SH-SY5Y (cell line): Measurements from ENCODE around the gene ZFAND2B.

Experiments used
- GATA2 ChIP-seq: IDR thresholded peaks from 2 replicates; pipeline ENCODE4 v1.6.1; 2011; ENCODE audit warnings: mild to moderate bottlenecking, low read depth, low read length
- GATA3 ChIP-seq: IDR thresholded peaks from 2 replicates; pipeline ENCODE4 v1.6.1; 2011; ENCODE audit warnings: low read depth, mild to moderate bottlenecking, low read length, moderate library complexity

- TF ChIP-seq GATA3 (no peak), GATA2 (no peak)
Measured at GRCh38 chr2:219182331-219183150, 24.0 kb upstream of the ZFAND2B start.
